GM19193 (cell line): ENCODE results near the gene UBN2.

Experiments used
- POLR2A ChIP-seq: IDR thresholded peaks from 4 replicates; pipeline ENCODE4 v1.6.1; 2011; ENCODE audit not compliant: insufficient read depth, insufficient read length; ENCODE audit errors: extremely low read depth

UBN2 gene

DNA sequence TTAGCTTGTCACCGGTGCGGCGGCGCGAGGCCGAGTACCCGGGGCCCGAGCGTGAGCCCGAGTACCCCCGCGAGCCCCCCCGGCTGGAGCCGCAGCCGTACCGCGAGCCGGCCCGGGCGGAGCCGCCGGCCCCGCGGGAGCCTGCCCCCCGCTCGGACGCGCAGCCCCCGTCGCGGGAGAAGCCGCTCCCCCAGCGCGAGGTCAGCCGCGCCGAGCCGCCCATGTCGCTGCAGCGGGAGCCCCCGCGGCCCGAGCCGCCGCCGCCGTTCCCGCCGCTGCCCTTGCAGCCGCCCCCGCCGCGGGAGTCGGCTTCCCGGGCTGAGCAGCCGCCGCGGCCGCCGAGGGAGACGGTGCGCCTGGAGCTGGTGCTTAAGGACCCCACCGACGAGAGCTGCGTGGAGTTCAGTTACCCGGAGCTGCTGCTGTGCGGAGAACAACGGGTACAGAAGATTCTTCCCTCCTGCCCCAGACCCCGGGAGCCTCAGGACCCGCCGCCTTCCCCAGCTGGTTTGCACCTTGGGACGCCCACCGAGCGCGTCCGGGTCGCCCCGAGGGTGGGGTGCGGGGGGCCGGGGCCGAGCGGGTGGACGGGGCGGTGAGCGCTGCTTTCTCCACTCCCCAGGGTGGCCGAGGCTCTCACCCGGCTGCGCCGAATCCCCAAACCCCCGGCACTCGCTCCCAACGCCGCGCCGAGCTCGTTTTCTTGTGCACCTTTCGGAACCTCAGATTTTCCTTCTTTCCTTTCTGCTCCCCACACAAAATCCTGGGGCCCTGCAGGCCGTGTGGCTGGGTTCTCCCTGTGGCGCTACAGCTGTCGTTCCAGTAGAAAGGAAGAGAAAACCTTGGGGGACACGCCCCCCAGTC lies 708 bp downstream of the UBN2 start:
- no peak for TF ChIP-seq POLR2A

DNA sequence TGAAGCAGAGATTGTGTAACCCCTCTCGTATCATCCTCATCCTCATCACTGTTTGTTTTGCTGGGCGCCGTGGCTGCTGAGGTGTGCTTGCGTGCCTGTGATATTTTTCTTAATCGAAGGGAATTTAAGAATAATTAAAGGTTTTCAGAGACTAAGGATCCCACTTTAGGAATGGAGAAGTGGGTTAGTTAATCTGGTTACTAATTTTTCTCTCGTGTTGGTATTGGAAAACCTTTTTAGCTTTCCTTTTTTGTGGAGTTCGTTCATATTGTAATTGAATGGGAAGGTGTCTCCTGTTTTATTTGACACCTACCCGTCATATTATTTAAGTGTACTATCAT lies 1.3 kb downstream of the UBN2 start:
- TF ChIP-seq POLR2A: no peak

DNA sequence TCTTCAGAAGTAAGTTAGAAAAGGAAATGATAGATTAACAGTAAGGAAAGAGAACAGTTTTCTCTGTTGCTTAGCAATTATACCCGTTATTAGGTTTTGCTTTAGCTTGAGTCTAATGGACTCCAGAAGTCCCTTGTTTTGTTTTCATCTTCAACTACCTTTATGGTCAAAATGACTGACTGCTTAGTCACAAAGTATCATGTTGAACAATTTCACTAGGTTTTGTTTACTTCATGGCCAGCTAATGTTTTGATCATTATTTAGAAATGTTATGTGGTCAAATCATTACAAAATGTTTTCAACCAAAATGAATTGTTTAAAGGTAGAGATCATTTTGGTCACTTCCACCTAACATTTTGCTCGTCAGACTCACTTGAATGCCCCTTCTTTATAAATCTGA lies 1.9 kb downstream of the UBN2 start:
- TF ChIP-seq POLR2A: no peak

GRCh38 chr7:139241258-139241657 lies 10.2 kb downstream of the UBN2 start:
- no peak for TF ChIP-seq POLR2A

- no peak for TF ChIP-seq POLR2A
Measured at GRCh38 chr7:139242741-139243281, 11.8 kb downstream of the UBN2 start.

DNA sequence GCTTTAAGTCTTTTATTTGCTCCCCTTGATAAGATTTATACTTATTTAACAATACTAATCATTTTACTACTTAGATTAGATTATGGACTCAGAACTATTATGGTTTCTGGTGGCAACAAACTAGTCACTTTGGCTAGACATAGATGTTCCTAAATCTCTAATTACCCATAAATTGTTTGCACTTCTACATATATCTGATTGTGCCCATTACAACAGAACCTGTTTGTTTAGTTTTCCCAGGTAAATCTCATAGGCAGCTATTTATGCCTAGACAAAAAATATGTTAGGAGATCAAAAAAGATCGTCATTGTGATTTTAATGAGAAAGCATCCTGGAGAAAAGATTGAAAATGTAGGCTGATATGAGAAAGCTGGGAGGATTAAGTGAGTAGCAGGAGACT lies 14.4 kb downstream of the UBN2 start:
- no peak for TF ChIP-seq POLR2A

DNA sequence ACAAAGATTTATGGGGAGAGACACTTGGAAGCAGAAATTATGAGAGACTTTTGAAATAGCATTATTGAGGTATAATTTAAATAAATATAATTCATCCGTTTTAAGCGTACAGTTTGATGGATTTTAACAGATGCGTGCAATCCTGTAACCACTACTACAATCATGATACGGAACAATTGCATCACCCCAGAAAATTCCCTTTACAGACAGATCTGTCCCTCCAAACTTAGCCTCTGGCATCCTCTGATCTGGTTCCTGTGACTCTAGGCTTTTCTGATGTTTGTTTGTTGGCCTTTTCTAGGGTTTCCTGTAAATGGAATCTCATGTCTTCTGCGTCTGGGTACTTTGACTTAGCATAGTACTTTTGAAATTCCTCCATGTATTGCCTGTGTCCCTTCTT lies 15.5 kb downstream of the UBN2 start:
- TF ChIP-seq POLR2A: no peak

- TF ChIP-seq POLR2A: no peak
Measured at GRCh38 chr7:139246905-139247304, 15.9 kb downstream of the UBN2 start.

DNA sequence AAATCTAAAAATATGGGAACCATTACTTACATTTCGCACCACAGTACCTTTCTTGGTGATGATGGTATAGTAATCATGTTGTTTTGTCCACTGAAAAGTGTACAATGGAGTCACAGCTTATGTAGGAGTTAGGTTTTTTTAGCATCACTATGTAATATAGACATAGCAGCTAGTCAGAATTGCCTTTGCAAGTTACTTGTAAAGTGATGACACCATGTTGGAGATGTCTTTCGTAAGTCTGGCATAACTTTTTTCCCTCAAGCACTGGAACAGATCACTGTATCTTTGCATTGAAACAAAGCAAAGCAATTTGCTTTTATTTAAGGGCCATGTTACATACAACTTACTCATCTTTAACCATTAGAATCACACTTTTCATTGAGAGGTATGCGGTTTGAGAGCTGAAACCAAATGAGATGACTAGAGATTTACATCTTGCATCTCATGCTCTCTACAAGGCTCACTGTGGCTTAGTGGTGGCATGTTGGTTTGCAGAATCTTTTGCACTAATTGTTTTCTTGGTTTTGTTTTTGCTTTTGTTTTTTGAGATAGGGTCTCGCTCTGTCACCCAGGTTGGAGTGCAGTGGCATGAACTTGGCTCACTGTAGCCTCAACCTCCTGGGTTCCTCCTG lies 18.3 kb downstream of the UBN2 start:
- no peak for TF ChIP-seq POLR2A

DNA sequence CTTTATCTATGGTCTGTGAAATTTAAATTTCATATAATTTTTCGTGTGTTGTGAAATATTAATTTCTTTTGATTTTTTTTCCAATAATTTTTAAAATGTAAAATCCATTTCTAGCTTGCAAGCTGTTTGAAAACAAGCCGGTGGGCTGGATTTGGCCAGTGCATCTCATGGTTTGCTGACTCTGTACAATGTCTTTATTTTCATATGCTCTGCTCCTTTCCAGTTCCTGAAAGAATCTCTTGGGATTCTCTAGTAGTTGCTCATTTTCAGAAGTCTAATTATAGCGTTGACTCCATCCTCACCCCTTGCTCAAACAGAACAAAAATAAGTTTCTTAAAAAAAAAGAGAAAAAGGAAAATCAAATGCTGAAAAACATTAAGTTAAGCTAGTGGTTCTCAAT lies 21.4 kb downstream of the UBN2 start:
- TF ChIP-seq POLR2A: no peak

DNA sequence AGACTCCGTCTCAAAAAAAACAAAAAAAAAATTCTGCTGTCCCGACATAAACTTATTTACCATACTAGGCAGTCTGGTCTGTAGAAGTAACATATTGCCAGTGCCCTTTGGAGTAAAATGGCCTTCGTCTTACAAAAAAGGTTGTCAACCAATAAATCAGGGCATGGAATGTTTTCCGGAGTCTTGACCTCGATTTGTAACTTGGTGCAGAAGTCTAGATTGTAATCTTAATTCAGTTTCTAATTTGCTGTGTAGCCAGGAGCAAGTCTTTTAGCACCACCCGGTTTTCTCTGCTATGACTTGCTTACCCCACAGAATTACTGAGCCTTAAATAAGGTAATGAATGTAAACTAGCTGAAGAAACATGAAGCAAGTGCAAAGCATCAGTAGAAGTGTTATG lies 23.2 kb downstream of the UBN2 start:
- no peak for TF ChIP-seq POLR2A

DNA sequence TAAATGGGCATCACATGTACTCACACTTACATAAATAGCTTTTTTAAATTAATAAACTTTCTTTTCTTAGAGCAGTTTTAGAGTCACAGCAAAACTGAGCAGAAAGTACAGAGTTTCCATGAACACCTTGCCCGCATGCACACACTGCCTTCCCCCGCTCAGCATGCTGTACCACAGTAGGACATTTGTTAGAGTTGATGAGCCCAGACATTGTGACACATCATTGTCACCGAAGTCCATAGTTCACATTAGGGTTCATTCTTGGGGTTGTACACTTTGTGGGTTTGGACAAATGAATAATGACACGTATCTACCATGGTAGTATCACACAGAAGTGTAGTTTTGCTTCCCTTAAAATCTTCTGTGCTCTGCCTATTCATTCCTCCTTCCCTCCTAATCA lies 23.7 kb downstream of the UBN2 start:
- no peak for TF ChIP-seq POLR2A

DNA sequence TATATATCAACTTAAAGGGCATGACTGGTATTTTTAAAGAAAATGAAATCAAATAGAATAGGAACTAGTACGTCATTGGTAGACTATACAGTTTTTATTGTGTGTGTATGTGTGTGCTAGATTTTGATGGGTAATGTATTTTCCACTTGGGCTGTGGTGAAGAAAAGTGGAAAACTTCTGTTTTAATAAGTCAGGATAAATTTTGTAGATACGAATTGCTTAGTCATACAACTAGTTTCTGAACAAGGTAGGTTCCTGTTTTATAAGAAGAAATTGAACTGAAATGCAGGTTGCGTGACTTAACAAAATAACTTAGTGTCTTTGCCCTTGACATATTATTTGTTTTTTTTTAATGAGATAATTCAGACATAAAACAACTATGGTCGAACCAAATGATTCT lies 24.3 kb downstream of the UBN2 start:
- no peak for TF ChIP-seq POLR2A

DNA sequence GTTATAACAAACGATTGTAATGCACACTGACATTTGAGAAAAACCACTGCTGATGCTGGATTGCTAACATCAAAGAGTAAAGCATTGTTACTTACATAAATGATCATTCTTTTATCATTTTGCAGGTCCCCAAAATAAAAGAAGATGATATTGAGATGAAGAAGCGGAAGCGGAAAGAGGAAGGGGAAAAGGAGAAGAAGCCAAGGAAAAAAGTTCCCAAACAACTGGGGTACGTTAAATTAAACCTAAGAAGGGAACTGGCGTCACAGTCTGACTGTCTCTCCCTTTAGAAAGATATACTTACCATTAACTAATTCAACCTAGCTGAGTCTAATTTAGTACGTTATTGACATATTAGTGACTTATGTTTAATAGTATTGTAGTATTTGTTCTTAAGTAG lies 28.1 kb downstream of the UBN2 start:
- no peak for TF ChIP-seq POLR2A

- TF ChIP-seq POLR2A: no peak
Measured at GRCh38 chr7:139264220-139264619, 33.2 kb downstream of the UBN2 start.

DNA sequence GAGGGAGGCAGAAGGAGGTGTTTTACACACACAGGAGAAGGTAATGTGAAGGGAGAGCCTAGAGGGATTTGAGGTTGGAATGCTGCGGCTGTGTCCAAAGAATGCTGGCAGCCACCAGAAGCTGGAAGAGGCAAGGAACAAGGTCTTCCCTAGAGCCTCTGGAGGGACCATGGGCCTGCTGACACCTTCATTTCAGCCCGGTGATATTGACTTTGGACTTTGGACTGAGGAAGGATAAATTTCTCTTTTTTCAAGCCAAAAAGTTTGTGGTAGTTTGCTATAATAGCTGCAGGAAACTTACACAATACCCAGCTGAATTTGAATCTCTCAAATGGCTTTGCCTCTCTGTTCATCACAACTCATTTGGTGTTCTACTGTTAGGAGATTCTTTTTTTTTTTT lies 34.6 kb downstream of the UBN2 start:
- no peak for TF ChIP-seq POLR2A
